HEK293 (cell line): ENCODE results near the gene SRSF2.
A peak's percentile ranks its signal among the peaks of the same experiment; 100 is the strongest.

Experiments
- GLI4 ChIP-seq: fragments of 450-650 bp; formaldehyde crosslinking; IDR thresholded peaks from 2 replicates; pipeline ENCODE4 v1.5.1; 2016; ENCODE audit warnings: missing biosample characterization, missing genetic modification characterization
- INSM2 ChIP-seq: fragments of 450-650 bp; formaldehyde crosslinking; IDR thresholded peaks from 2 replicates; pipeline ENCODE4 v1.5.1; 2016; ENCODE audit warnings: missing biosample characterization, missing genetic modification characterization
- PRDM1 ChIP-seq: fragments of 450-650 bp; formaldehyde crosslinking; IDR thresholded peaks from 2 replicates; pipeline ENCODE4; 2016; ENCODE audit warnings: missing biosample characterization, missing genetic modification characterization
- PRDM10 ChIP-seq: fragments of 450-650 bp; formaldehyde crosslinking; IDR thresholded peaks from 2 replicates; pipeline ENCODE4 v1.5.1; 2016; ENCODE audit warnings: missing biosample characterization, missing genetic modification characterization
- PRDM4 ChIP-seq: fragments of 450-650 bp; formaldehyde crosslinking; IDR thresholded peaks from 2 replicates; pipeline ENCODE4 v1.5.1; 2017; ENCODE audit warnings: missing biosample characterization, missing genetic modification characterization
- REPIN1 ChIP-seq: fragments of 450-650 bp; formaldehyde crosslinking; IDR thresholded peaks from 2 replicates; pipeline ENCODE4 v1.5.1; 2017; ENCODE audit warnings: missing biosample characterization, missing genetic modification characterization, low read depth
- SCRT2 ChIP-seq: fragments of 450-650 bp; formaldehyde crosslinking; IDR thresholded peaks from 2 replicates; pipeline ENCODE4 v1.5.1; 2016; ENCODE audit warnings: missing biosample characterization, missing genetic modification characterization
- YY2 ChIP-seq: fragments of 450-650 bp; formaldehyde crosslinking; IDR thresholded peaks from 2 replicates; pipeline ENCODE4 v1.5.1; 2016; ENCODE audit warnings: missing biosample characterization, missing genetic modification characterization
- ZBTB7A ChIP-seq: fragments of 450-650 bp; formaldehyde crosslinking; IDR thresholded peaks from 2 replicates; pipeline ENCODE4 v1.5.1; 2016; ENCODE audit warnings: low read depth, missing biosample characterization, missing genetic modification characterization
- ZNF121 ChIP-seq: fragments of 450-650 bp; formaldehyde crosslinking; IDR thresholded peaks from 2 replicates; pipeline ENCODE4 v1.5.1; 2016; ENCODE audit warnings: missing biosample characterization, missing genetic modification characterization
- ZNF133 ChIP-seq: fragments of 450-650 bp; formaldehyde crosslinking; IDR thresholded peaks from 2 replicates; pipeline ENCODE4 v1.5.1; 2016; ENCODE audit warnings: missing biosample characterization, missing genetic modification characterization
- ZNF16 ChIP-seq: fragments of 450-650 bp; formaldehyde crosslinking; IDR thresholded peaks from 2 replicates; pipeline ENCODE4 v1.5.1; 2016; ENCODE audit warnings: low read depth, missing biosample characterization, missing genetic modification characterization
- ZNF184 ChIP-seq: fragments of 450-650 bp; IDR thresholded peaks from 2 replicates; pipeline ENCODE4 v1.5.1; 2018; ENCODE audit warnings: missing biosample characterization, mild to moderate bottlenecking, missing genetic modification characterization
- ZNF211 ChIP-seq: fragments of 450-650 bp; formaldehyde crosslinking; IDR thresholded peaks from 2 replicates; pipeline ENCODE4 v1.5.1; 2016; ENCODE audit warnings: low read depth, missing biosample characterization, missing genetic modification characterization
- ZNF221 ChIP-seq: fragments of 450-650 bp; formaldehyde crosslinking; IDR thresholded peaks from 2 replicates; pipeline ENCODE4 v1.5.1; 2017; ENCODE audit warnings: missing biosample characterization, missing genetic modification characterization, borderline replicate concordance
- ZNF248 ChIP-seq: fragments of 450-650 bp; formaldehyde crosslinking; IDR thresholded peaks from 2 replicates; pipeline ENCODE4 v1.5.1; 2017; ENCODE audit warnings: missing biosample characterization, missing genetic modification characterization
- ZNF292 ChIP-seq: fragments of 450-650 bp; formaldehyde crosslinking; IDR thresholded peaks from 2 replicates; pipeline ENCODE4 v1.5.1; 2016; ENCODE audit warnings: low read depth, missing biosample characterization, missing genetic modification characterization, borderline replicate concordance
- ZNF302 ChIP-seq: fragments of 450-650 bp; formaldehyde crosslinking; IDR thresholded peaks from 2 replicates; pipeline ENCODE4 v1.5.1; 2016; ENCODE audit warnings: missing biosample characterization, missing genetic modification characterization, low read depth
- ZNF324 ChIP-seq: fragments of 450-650 bp; formaldehyde crosslinking; IDR thresholded peaks from 2 replicates; pipeline ENCODE4 v1.5.1; 2016; ENCODE audit warnings: missing biosample characterization, missing genetic modification characterization
- ZNF354C ChIP-seq: fragments of 450-650 bp; formaldehyde crosslinking; IDR thresholded peaks from 2 replicates; pipeline ENCODE4 v1.5.1; 2016; ENCODE audit warnings: missing biosample characterization, missing genetic modification characterization, low read depth, borderline replicate concordance
- ZNF394 ChIP-seq: fragments of 450-650 bp; formaldehyde crosslinking; IDR thresholded peaks from 2 replicates; pipeline ENCODE4 v1.5.1; 2016; ENCODE audit warnings: missing biosample characterization, missing genetic modification characterization, mild to moderate bottlenecking, moderate library complexity, borderline replicate concordance
- ZNF416 ChIP-seq: fragments of 450-650 bp; formaldehyde crosslinking; IDR thresholded peaks from 2 replicates; pipeline ENCODE4 v1.5.1; 2016; ENCODE audit warnings: missing biosample characterization, missing genetic modification characterization
- ZNF449 ChIP-seq: fragments of 450-650 bp; formaldehyde crosslinking; IDR thresholded peaks from 2 replicates; pipeline ENCODE4 v1.5.1; 2017; ENCODE audit warnings: missing biosample characterization, mild to moderate bottlenecking, missing genetic modification characterization, moderate library complexity
- ZNF513 ChIP-seq: fragments of 450-650 bp; IDR thresholded peaks from 2 replicates; pipeline ENCODE4 v1.5.1; 2018; ENCODE audit warnings: missing biosample characterization, missing genetic modification characterization
- ZNF560 ChIP-seq: fragments of 450-650 bp; formaldehyde crosslinking; IDR thresholded peaks from 2 replicates; pipeline ENCODE4 v1.5.1; 2017; ENCODE audit warnings: missing biosample characterization, missing genetic modification characterization, borderline replicate concordance
- ZNF585B ChIP-seq: fragments of 450-650 bp; formaldehyde crosslinking; IDR thresholded peaks from 2 replicates; pipeline ENCODE4 v1.5.1; 2016; ENCODE audit warnings: missing biosample characterization, missing genetic modification characterization
- ZNF692 ChIP-seq: fragments of 450-650 bp; formaldehyde crosslinking; IDR thresholded peaks from 2 replicates; pipeline ENCODE4 v1.5.1; 2016; ENCODE audit warnings: missing biosample characterization, missing genetic modification characterization

SRSF2 gene

GRCh38 chr17:76697702-76698465 is 39.2 kb downstream of the SRSF2 start (continued):
- TF ChIP-seq ZNF16 (tag by site-specific recombination) (peak; percentile 59), ZNF585B (tag by site-specific recombination) (no peak), PRDM10 (tag by site-specific recombination) (peak; percentile 89), ZNF394 (tag by site-specific recombination) (peak; percentile 42; the same call in 1 of the 2 replicates), PRDM4 (tag by site-specific recombination) (peak; percentile 71; the same call in 1 of the 2 replicates), ZNF449 (no peak), SCRT2 (tag by site-specific recombination) (no peak), YY2 (tag by site-specific recombination) (peak; percentile 76), ZNF211 (tag by site-specific recombination) (no peak), ZNF560 (tag by site-specific recombination) (no peak), ZNF221 (tag by site-specific recombination) (no peak), ZNF121 (tag by site-specific recombination) (no peak), ZBTB7A (tag by site-specific recombination) (no peak), PRDM1 (peak; percentile 77), ZNF324 (tag by site-specific recombination) (peak; percentile 89), ZNF184 (no peak), INSM2 (tag by site-specific recombination) (peak; percentile 46; the same call in 1 of the 2 replicates), REPIN1 (tag by site-specific recombination) (no peak), ZNF354C (tag by site-specific recombination) (no peak), ZNF248 (no peak), ZNF416 (no peak), ZNF302 (tag by site-specific recombination) (no peak), ZNF692 (tag by site-specific recombination) (peak; percentile 30; the same call in 1 of the 2 replicates), GLI4 (0 out of 2 replicates have a peak, but pooled peaks have one; percentile 55), ZNF133 (no peak), ZNF513 (no peak), ZNF292 (tag by site-specific recombination) (no peak)
